Mesothelial cell of epicardium (in vitro differentiated cells): Measurements from ENCODE around the gene HSPA6. TPM values are rescaled to one million over a fixed set of nuclear protein-coding genes. Genes with fewer than 3 reads are reported as not detected.
"Not testable (repeated sequence)": the region's sequence is repeated elsewhere in the genome, so short reads cannot be mapped to it uniquely, and the experiment has no call there.

ENCODE experiments used
- DNase-seq, 2 experiments: peaks; one replicate each; pipeline ENCODE4 v3.0.0; 2021; ENCODE audit warnings: low spot score in 2 of 2; ENCODE audit not compliant: unreplicated experiment in 2 of 2
- H3K27ac Mint-ChIP-seq: 2 replicates; pipeline ENCODE4 v1.8.0; 2021; ENCODE audit warnings: mixed read lengths
- H3K27me3 Mint-ChIP-seq: 2 replicates; pipeline ENCODE4 v1.8.0; 2021; ENCODE audit warnings: low read depth, mixed read lengths
- H3K36me3 Mint-ChIP-seq: 2 replicates; pipeline ENCODE4 v1.8.0; 2021; ENCODE audit warnings: mixed read lengths
- H3K4me1 Mint-ChIP-seq: 2 replicates; pipeline ENCODE4 v1.8.0; 2021; ENCODE audit warnings: mixed read lengths
- H3K4me3 Mint-ChIP-seq: 2 replicates; pipeline ENCODE4 v1.8.0; 2021; ENCODE audit warnings: mild to moderate bottlenecking, moderate library complexity, mixed read lengths
- H3K9me3 Mint-ChIP-seq: 2 replicates; pipeline ENCODE4 v1.8.0; 2021; ENCODE audit warnings: mixed read lengths
- total RNA-seq: library from RNA; stranded (reverse); gene quantifications from 3 replicates; pipeline ENCODE4 v1.2.1, GENCODE V29; 2021

The HSPA6 gene
- total RNA-seq, 1 donor from 2014 or later, result 0.13 TPM

GRCh38 chr1:161556143-161556542 is 31.8 kb downstream of the HSPA6 start:
- H3K27ac Mint-ChIP-seq, H3K36me3 Mint-ChIP-seq, DNase-seq, H3K9me3 Mint-ChIP-seq, H3K4me3 Mint-ChIP-seq, H3K4me1 Mint-ChIP-seq: not testable (repeated sequence)
- peaks cover 33% of the 10 kb centered on the region for H3K27me3 Mint-ChIP-seq

- H3K27ac Mint-ChIP-seq, H3K36me3 Mint-ChIP-seq, H3K4me1 Mint-ChIP-seq, DNase-seq, H3K4me3 Mint-ChIP-seq, H3K9me3 Mint-ChIP-seq: not testable (repeated sequence)
- H3K27me3 Mint-ChIP-seq, result peaks cover 35% of the 10 kb centered on the region
Measured at GRCh38 chr1:161556990-161557389, 32.6 kb downstream of the HSPA6 start.

GRCh38 chr1:161557506-161558450 is 33.4 kb downstream of the HSPA6 start:
- peaks cover 38% of the 10 kb centered on the region for H3K27me3 Mint-ChIP-seq
- not testable (repeated sequence) for H3K36me3 Mint-ChIP-seq, DNase-seq, H3K9me3 Mint-ChIP-seq, H3K27ac Mint-ChIP-seq, H3K4me3 Mint-ChIP-seq, H3K4me1 Mint-ChIP-seq

GRCh38 chr1:161560960-161561715 is 36.8 kb downstream of the HSPA6 start:
- DNase-seq, H3K9me3 Mint-ChIP-seq, H3K4me3 Mint-ChIP-seq, H3K36me3 Mint-ChIP-seq, H3K4me1 Mint-ChIP-seq, H3K27ac Mint-ChIP-seq: not testable (repeated sequence)
- peaks cover 41% of the 10 kb centered on the region for H3K27me3 Mint-ChIP-seq

GRCh38 chr1:161562441-161562840 is 38.1 kb downstream of the HSPA6 start:
- not testable (repeated sequence) for DNase-seq, H3K27ac Mint-ChIP-seq, H3K9me3 Mint-ChIP-seq, H3K4me1 Mint-ChIP-seq, H3K36me3 Mint-ChIP-seq, H3K4me3 Mint-ChIP-seq
- H3K27me3 Mint-ChIP-seq, result peaks cover 43% of the 10 kb centered on the region

GRCh38 chr1:161563522-161563921 is 39.2 kb downstream of the HSPA6 start:
- not testable (repeated sequence) for H3K36me3 Mint-ChIP-seq, H3K27ac Mint-ChIP-seq, H3K9me3 Mint-ChIP-seq, H3K4me1 Mint-ChIP-seq, DNase-seq, H3K4me3 Mint-ChIP-seq
- H3K27me3 Mint-ChIP-seq, result peaks cover 41% of the 10 kb centered on the region

- not testable (repeated sequence) for H3K27ac Mint-ChIP-seq, H3K9me3 Mint-ChIP-seq, DNase-seq, H3K36me3 Mint-ChIP-seq, H3K4me1 Mint-ChIP-seq, H3K4me3 Mint-ChIP-seq
- H3K27me3 Mint-ChIP-seq, result peaks cover 35% of the 10 kb centered on the region
Measured at GRCh38 chr1:161566602-161566960, 42.2 kb downstream of the HSPA6 start.

- not testable (repeated sequence) for H3K27ac Mint-ChIP-seq, H3K4me3 Mint-ChIP-seq, H3K36me3 Mint-ChIP-seq, DNase-seq, H3K27me3 Mint-ChIP-seq, H3K4me1 Mint-ChIP-seq, H3K9me3 Mint-ChIP-seq
Measured at GRCh38 chr1:161571703-161572102, 47.4 kb downstream of the HSPA6 start.

Other genes with a start within 250 kb of the HSPA6 start
- gene MPZ, start 214.6 kb upstream of the HSPA6 start, total RNA-seq, result 1.3 to 1.4 TPM (median 1.3 TPM) in 3 replicates
- gene SDHC, start 210.2 kb upstream of the HSPA6 start, total RNA-seq, result 141 to 147 TPM (median 145 TPM) in 3 replicates
- gene CFAP126, start 156.7 kb upstream of the HSPA6 start, total RNA-seq, result not detected in 3 replicates
- 0.51 to 0.81 TPM (median 0.62 TPM) in 3 replicates for gene FCGR2A, start 19.1 kb upstream of the HSPA6 start, total RNA-seq
- gene FCGR3A, start 25.3 kb downstream of the HSPA6 start, total RNA-seq, result not detected in 3 replicates
- not detected in 3 replicates for gene FCGR3B, start 106.6 kb downstream of the HSPA6 start, total RNA-seq
- gene FCGR2B, start 138.6 kb downstream of the HSPA6 start, total RNA-seq, result not detected in 3 replicates
- not detected in 3 replicates for gene FCRLA, start 182.7 kb downstream of the HSPA6 start, total RNA-seq
- 0.47 to 0.62 TPM (median 0.59 TPM) in 3 replicates for gene FCRLB, start 197.0 kb downstream of the HSPA6 start, total RNA-seq
- gene DUSP12, start 225.2 kb downstream of the HSPA6 start, total RNA-seq, result 23.5 to 28.7 TPM (median 26.0 TPM) in 3 replicates
- gene ATF6, start 241.8 kb downstream of the HSPA6 start, total RNA-seq, result 26.1 to 28.0 TPM (median 27.4 TPM) in 3 replicates